NB4 (cell line): ENCODE results near the gene TREM2.

Experiments
- POLR2A ChIP-seq: IDR thresholded peaks from 2 replicates; pipeline ENCODE4 v1.6.1; 2011; ENCODE audit warnings: mild to moderate bottlenecking; ENCODE audit not compliant: insufficient read length; ENCODE audit errors: extremely low read depth
- TF ChIP-seq, protein P1 (sequence below): IDR thresholded peaks from one replicate; pipeline ENCODE4 v1.5.1; 2012; ENCODE audit warnings: low read depth, low read length

DNA sequence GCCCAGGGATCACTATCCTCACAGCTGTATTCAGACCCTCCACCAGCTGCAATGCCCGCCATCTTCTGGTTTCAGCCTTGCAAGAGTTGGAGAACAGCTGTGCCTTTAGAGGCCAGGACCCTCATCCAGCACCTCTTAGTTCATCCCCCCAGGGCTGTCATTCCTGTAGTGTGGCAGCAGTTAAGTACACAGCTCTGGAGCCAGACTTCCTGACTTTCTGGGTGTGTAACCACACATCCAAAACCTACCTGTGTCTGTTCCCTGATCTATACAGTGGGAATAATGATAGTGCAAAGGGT lies 452 bp upstream of the TREM2 start:
- TF ChIP-seq, protein P1, sequence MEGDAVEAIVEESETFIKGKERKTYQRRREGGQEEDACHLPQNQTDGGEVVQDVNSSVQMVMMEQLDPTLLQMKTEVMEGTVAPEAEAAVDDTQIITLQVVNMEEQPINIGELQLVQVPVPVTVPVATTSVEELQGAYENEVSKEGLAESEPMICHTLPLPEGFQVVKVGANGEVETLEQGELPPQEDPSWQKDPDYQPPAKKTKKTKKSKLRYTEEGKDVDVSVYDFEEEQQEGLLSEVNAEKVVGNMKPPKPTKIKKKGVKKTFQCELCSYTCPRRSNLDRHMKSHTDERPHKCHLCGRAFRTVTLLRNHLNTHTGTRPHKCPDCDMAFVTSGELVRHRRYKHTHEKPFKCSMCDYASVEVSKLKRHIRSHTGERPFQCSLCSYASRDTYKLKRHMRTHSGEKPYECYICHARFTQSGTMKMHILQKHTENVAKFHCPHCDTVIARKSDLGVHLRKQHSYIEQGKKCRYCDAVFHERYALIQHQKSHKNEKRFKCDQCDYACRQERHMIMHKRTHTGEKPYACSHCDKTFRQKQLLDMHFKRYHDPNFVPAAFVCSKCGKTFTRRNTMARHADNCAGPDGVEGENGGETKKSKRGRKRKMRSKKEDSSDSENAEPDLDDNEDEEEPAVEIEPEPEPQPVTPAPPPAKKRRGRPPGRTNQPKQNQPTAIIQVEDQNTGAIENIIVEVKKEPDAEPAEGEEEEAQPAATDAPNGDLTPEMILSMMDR = no peak
- no peak for TF ChIP-seq POLR2A
